Adipocyte (in vitro differentiated cells): ENCODE data around the gene MCC.

Source experiments
- DNase-seq: peaks from one replicate; pipeline ENCODE4 v3.0.0-alpha.2; 2015; ENCODE audit warnings: low read depth
- H3K27me3 ChIP-seq: replicated peaks from 2 replicates; pipeline ENCODE4 v1.7.0; 2013; ENCODE audit warnings: mild to moderate bottlenecking, low read length, moderate library complexity; ENCODE audit not compliant: control insufficient read depth, insufficient read depth
- H3K36me3 ChIP-seq: 2 replicates; pipeline ENCODE4 v1.7.0; 2013; ENCODE audit warnings: low read length, mild to moderate bottlenecking, moderate library complexity; ENCODE audit not compliant: control insufficient read depth, insufficient read depth, severe bottlenecking
- H3K4me1 ChIP-seq: 2 replicates; pipeline ENCODE4 v1.7.0; 2013; ENCODE audit warnings: mild to moderate bottlenecking, low read length, moderate library complexity; ENCODE audit not compliant: control insufficient read depth, insufficient read depth
- H3K4me3 ChIP-seq: 2 replicates; pipeline ENCODE4 v1.7.0; 2013; ENCODE audit warnings: mild to moderate bottlenecking, low read length, moderate library complexity
- H3K9ac ChIP-seq: 2 replicates; pipeline ENCODE4 v1.7.0; 2013; ENCODE audit warnings: mild to moderate bottlenecking, low read length, moderate library complexity
- H3K9me3 ChIP-seq: 2 replicates; pipeline ENCODE4 v1.7.0; 2013; ENCODE audit warnings: mild to moderate bottlenecking, low read length, moderate library complexity; ENCODE audit not compliant: control insufficient read depth

Gene MCC

DNA sequence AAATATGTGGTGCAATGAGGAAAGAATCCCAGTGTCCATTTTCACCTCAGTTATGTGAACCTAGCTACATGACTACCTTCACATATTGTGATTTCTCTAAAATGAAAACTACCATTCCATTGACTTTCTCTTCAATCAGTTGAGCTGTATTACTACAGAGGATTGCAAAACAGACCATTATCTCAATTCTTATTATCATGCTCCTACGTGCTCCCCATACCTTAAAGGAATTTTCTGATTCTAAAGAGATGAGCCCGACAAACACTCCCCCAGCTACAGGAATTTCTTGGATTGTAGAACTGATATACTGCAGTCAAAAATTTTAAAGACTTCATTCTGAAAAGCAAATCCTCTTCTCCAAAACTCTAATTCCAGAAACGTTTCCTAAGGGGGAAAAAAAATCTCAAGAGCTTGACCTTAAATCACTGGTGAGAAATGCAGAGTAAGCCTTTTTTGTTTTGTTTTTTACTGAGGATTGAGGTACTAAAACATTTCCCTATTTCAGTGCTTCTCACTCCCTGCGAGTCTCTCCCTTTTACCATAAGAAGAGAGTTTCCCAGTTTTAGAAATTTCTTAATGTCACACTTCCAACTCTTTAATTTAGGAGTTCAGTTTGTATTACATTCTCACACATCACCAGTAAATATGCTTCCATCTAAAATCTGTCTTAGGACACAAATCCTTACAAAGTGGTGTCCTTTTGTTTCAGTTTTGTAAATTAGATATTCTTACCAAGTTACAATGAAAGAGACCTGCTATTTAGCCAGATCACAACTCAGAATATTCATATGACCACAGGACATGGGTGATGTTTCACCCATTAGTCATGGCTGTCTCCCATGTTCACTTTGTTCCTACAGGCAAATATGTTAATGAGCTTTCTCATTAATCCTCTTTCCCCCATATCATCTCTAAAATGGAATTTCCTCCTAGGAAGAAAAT, 257.3 kb downstream of the MCC start:
- no peak overlapping the region for H3K9ac ChIP-seq

DNA sequence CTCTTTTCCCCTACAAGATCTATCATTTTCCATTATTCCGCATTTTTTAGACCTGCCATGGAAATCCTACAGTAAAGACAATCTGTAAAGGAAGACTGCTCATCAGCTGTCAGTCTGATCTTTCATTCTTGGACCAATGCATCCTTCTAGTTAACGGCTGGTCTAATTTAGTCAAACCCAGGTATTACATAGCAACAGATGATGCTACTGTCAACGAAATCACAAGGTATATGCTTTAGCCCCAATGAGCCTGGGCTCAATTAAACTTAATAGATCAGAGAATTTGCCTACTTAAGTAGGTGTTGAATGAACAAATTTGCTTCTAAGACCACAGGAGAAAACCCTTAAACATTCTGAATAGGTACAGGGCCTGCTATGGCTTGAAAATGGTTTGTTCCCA, 260.5 kb downstream of the MCC start:
- DNase-seq, result no peak
- no peaks in the 10 kb centered on the region for H3K27me3 ChIP-seq
- H3K36me3 ChIP-seq, result no peaks in the 10 kb centered on the region
- no peak overlapping the region for H3K9ac ChIP-seq
- no peak overlapping the region for H3K4me3 ChIP-seq
- H3K4me1 ChIP-seq, result peaks cover 36% of the 10 kb centered on the region
- H3K9me3 ChIP-seq, result no peaks in the 10 kb centered on the region

More for the DNA sequence above, 257.3 kb downstream of the MCC start:
- H3K9me3 ChIP-seq, result no peaks in the 10 kb centered on the region
- no peak for DNase-seq
- no peaks in the 10 kb centered on the region for H3K27me3 ChIP-seq
- H3K4me3 ChIP-seq, result peak overlapping the region; percentile 15
- peaks cover 41% of the 10 kb centered on the region for H3K4me1 ChIP-seq
- H3K36me3 ChIP-seq, result no peaks in the 10 kb centered on the region

DNA sequence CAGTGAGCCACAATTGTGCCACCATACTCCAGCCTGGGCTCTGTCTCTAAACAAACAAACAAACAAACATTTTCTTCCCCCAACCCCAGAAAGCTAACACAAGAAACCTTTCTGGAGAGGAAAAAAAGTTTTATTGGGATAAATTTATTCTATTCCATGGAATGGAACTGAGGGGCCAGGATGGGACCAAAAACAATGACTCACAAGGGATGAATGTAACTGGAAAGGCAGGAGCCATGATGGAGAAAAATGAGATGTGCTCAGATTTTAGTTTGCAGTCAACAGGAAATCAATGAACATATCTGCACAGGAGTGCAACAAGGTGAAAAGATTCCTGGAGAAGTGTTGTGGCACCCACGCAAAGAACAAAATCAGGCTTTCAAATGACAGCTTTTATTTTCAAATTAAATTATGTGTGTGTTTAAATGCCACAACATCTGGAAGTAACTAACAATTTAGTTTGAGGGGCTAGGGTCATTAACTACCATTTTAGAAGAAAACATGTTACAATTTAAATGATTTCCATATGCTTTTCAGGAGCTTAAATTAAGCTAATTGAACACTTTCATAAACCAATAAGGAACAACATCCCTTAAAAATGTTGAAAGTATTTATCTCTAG, 262.0 kb downstream of the MCC start:
- Histone ChIP-seq H3K27me3 (no peaks in the 10 kb centered on the region), H3K4me1 (peaks cover 20% of the 10 kb centered on the region)

GRCh38 chr5:113225259-113225658, 263.0 kb downstream of the MCC start:
- Histone ChIP-seq H3K27me3 (no peaks in the 10 kb centered on the region), H3K9ac (no peak overlapping the region), H3K9me3 (no peaks in the 10 kb centered on the region), H3K4me3 (no peak overlapping the region), H3K4me1 (peaks cover 10% of the 10 kb centered on the region), H3K36me3 (no peaks in the 10 kb centered on the region)
- no peak for DNase-seq

More for the DNA sequence above, 262.0 kb downstream of the MCC start:
- Histone ChIP-seq H3K9me3 (no peaks in the 10 kb centered on the region), H3K36me3 (no peaks in the 10 kb centered on the region), H3K9ac (no peak overlapping the region), H3K4me3 (no peak overlapping the region)
- DNase-seq, result no peak

DNA sequence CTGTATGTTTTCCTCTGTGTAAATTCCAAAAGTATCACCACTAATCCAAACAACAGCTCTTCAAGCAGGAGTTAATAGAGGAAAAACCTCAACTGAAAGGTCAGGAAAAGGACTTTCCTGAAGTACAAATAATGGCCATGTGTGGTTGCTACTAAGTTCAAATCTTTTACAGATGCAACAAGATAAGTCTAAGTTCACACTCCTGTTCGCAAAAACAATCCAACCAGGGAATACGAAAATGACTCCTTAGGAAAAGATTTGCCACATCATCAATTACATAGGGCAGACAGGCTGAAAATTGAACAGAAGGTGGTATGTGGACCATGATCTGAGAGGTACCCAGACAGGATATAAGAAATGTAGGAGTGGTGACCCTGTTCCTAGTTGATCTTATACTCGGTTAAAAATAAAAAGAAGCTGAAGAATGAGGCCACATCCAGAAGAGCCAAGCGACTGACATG, 263.6 kb downstream of the MCC start:
- peaks cover 4% of the 10 kb centered on the region for H3K4me1 ChIP-seq
- no peaks in the 10 kb centered on the region for H3K36me3 ChIP-seq
- no peaks in the 10 kb centered on the region for H3K9me3 ChIP-seq
- no peak for DNase-seq
- no peak overlapping the region for H3K4me3 ChIP-seq
- no peak overlapping the region for H3K9ac ChIP-seq
- H3K27me3 ChIP-seq, result no peaks in the 10 kb centered on the region

- DNase-seq, result no peak
- no peaks in the 10 kb centered on the region for H3K9me3 ChIP-seq
- no peaks in the 10 kb centered on the region for H3K27me3 ChIP-seq
- H3K4me3 ChIP-seq, result no peak overlapping the region
- no peaks in the 10 kb centered on the region for H3K36me3 ChIP-seq
- H3K9ac ChIP-seq, result no peak overlapping the region
- peaks cover 7% of the 10 kb centered on the region for H3K4me1 ChIP-seq
These were observed 264.2 kb downstream of the MCC start for GRCh38 chr5:113223831-113224604.

GRCh38 chr5:113223315-113223714, 264.9 kb downstream of the MCC start:
- Histone ChIP-seq H3K4me3 (no peak overlapping the region), H3K9me3 (no peaks in the 10 kb centered on the region), H3K4me1 (peaks cover 14% of the 10 kb centered on the region), H3K36me3 (no peaks in the 10 kb centered on the region), H3K9ac (no peak overlapping the region), H3K27me3 (no peaks in the 10 kb centered on the region)
- DNase-seq, result no peak

DNA sequence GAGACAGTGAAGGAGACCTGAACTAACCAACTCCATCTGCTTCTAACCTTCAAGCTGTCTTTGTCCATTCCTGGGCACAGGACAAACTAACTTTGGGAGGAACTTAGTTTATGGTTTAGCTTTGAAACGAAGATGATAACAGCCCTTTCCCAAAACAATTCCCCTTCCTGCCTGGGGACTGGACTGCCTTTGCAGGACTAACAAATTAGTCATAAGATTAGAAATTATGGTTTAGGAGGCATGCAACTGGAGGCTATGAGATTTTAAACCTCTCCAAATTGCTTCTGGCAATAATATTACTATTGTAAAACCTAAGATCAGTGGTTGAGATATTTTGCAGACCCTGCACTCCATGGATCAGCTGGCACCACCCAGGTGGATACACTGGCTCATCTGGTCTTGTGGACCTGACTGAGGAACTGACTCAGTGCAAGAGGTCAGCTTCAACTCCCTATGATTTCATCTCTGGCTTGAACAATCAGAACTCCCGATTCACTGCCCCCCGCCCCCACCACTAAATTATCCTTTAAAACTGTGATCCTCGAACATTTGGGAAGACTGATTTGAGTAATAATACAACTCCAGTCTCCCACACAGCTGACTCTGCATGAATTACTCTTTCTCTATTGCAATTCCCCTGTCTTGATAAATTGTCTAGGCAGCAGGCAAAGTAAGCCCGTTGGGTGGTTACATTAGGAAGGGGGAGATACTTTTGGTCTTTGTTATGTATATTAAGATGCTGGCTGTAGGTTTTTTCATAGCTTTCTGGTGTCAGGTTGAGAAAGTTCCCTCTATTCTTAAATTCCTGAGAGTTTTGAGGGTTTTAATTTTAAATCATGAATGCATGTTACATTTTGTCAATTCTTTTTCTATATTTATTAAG, 266.7 kb downstream of the MCC start:
- Histone ChIP-seq H3K4me3 (no peak overlapping the region), H3K9me3 (no peaks in the 10 kb centered on the region), H3K27me3 (no peaks in the 10 kb centered on the region), H3K9ac (no peak overlapping the region), H3K36me3 (no peaks in the 10 kb centered on the region), H3K4me1 (peaks cover 23% of the 10 kb centered on the region)
- no peak for DNase-seq

GRCh38 chr5:113219695-113220094, 268.6 kb downstream of the MCC start:
- no peaks in the 10 kb centered on the region for H3K36me3 ChIP-seq
- H3K9ac ChIP-seq, result no peak overlapping the region
- DNase-seq, result no peak
- no peak overlapping the region for H3K4me3 ChIP-seq
- H3K4me1 ChIP-seq, result peaks cover 23% of the 10 kb centered on the region
- H3K27me3 ChIP-seq, result no peaks in the 10 kb centered on the region
- no peaks in the 10 kb centered on the region for H3K9me3 ChIP-seq

DNA sequence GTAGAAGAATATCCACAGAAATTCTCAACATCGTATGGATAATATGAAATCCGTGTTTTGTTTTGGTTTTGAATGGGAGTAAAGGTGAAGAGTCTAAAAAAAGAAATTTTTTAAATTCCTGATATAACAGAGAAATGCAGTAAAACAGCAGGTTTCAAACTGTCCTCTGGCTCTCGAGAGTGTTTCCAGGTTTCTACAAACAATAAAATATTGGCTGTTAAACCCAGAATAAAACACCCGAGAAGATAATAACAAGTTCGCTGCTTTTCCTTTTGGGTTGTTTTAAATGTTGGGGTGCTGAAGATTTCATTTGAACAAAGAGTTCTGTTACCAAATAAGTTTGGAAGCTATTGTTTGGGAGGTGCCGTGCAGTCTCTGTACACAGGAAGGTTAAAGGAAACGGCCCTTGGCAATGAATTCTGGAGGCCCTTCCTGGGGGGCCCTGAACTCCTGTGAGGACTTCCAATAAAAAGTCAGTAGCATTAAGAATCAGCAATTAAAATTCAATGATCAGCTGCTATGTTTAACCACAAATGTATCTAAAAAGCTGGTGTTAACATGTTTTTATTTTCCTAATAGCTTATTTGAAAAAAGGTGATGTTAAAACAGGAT, 269.2 kb downstream of the MCC start:
- Histone ChIP-seq H3K9ac (no peak overlapping the region), H3K4me1 (peaks cover 23% of the 10 kb centered on the region), H3K27me3 (no peaks in the 10 kb centered on the region), H3K36me3 (no peaks in the 10 kb centered on the region), H3K9me3 (no peaks in the 10 kb centered on the region), H3K4me3 (peak overlapping the region; percentile 27)
- no peak for DNase-seq
